Endothelial cell of umbilical vein (primary cell): Measurements from ENCODE around the gene AP1B1.

Experiments used
- EZH2 ChIP-seq: IDR thresholded peaks from 2 replicates; pipeline ENCODE4 v1.6.1; 2012; ENCODE audit warnings: borderline replicate concordance, low read depth, mild to moderate bottlenecking, moderate library complexity, low read length, inconsistent platforms; ENCODE audit not compliant: severe bottlenecking
- FOS ChIP-seq: IDR thresholded peaks from 2 replicates; pipeline ENCODE4 v1.6.1; 2011; ENCODE audit warnings: mild to moderate bottlenecking, low read length, moderate library complexity, borderline replicate concordance; ENCODE audit not compliant: insufficient read depth
- GATA2 ChIP-seq: IDR thresholded peaks from 2 replicates; pipeline ENCODE4 v1.7.0; 2011; ENCODE audit warnings: low read depth, mild to moderate bottlenecking, moderate library complexity, mixed read lengths, low read length; ENCODE audit not compliant: insufficient read length, insufficient read depth
- POLR2A ChIP-seq: IDR thresholded peaks from 2 replicates; pipeline ENCODE4 v1.6.1; 2012; ENCODE audit warnings: low read depth, mild to moderate bottlenecking, control low read depth, low read length
- POLR2AphosphoS5 ChIP-seq: IDR thresholded peaks from 2 replicates; pipeline ENCODE4 v1.6.1; 2012; ENCODE audit warnings: low read depth, mild to moderate bottlenecking, control low read depth, low read length, moderate library complexity; ENCODE audit not compliant: insufficient read depth
- TF ChIP-seq, protein P1 (sequence below), 2 donors: IDR thresholded peaks; 1 replicate in 1 of 2; 2 replicates in 1 of 2; pipeline ENCODE4 v1.5.1; 2011; ENCODE audit warnings: low read length in 2 of 2, mild to moderate bottlenecking in 2 of 2, moderate library complexity in 2 of 2, control low read depth in 1 of 2, inconsistent platforms in 1 of 2, low read depth in 1 of 2; ENCODE audit not compliant: insufficient read depth in 1 of 2; ENCODE audit errors: extremely low read depth in 1 of 2
- TF ChIP-seq, protein P2 (sequence below): IDR thresholded peaks from 2 replicates; pipeline ENCODE4 v1.6.1; 2011; ENCODE audit not compliant: insufficient read depth, insufficient read length

DNA sequence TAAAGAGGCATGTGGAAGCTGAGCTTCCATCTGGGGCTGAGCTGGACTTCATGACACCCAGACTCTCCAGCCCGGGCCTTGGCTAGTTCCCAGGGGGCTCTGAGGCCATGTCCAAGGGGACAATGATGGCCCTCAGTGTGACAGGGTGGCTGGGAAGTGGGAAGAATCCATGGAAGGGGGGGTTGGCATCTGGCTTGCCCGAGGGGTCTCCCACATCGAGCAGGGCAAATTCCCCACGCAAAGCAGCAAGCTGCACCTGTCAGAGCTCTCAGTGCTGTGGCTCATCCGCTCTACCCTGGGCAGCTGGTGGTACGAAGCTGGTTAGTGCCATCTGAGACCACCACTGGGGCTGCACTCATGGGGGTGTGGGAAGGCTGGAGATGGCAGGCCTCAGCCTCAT is 9.4 kb upstream of the AP1B1 start:
- no peak for TF ChIP-seq POLR2AphosphoS5
- no peak for TF ChIP-seq GATA2
- TF ChIP-seq EZH2: no peak
- TF ChIP-seq, protein P1, sequence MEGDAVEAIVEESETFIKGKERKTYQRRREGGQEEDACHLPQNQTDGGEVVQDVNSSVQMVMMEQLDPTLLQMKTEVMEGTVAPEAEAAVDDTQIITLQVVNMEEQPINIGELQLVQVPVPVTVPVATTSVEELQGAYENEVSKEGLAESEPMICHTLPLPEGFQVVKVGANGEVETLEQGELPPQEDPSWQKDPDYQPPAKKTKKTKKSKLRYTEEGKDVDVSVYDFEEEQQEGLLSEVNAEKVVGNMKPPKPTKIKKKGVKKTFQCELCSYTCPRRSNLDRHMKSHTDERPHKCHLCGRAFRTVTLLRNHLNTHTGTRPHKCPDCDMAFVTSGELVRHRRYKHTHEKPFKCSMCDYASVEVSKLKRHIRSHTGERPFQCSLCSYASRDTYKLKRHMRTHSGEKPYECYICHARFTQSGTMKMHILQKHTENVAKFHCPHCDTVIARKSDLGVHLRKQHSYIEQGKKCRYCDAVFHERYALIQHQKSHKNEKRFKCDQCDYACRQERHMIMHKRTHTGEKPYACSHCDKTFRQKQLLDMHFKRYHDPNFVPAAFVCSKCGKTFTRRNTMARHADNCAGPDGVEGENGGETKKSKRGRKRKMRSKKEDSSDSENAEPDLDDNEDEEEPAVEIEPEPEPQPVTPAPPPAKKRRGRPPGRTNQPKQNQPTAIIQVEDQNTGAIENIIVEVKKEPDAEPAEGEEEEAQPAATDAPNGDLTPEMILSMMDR (IDR thresholded peaks at IDR 0.05; ENCODE audit: extremely low read depth in 1 of 2, insufficient read depth in 1 of 2, low read depth in 1 of 2, low read length in 2 of 2): no peak
- TF ChIP-seq POLR2A: no peak
- TF ChIP-seq, protein P2, sequence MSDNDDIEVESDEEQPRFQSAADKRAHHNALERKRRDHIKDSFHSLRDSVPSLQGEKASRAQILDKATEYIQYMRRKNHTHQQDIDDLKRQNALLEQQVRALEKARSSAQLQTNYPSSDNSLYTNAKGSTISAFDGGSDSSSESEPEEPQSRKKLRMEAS: no peak
- no peak for TF ChIP-seq FOS
